ENCODE measurements around the gene PCYT1A. TPM values are rescaled to one million over a fixed set of nuclear protein-coding genes. Genes with fewer than 3 reads are reported as not detected.
"Not testable (repeated sequence)": the region's sequence is repeated elsewhere in the genome, so short reads cannot be mapped to it uniquely, and the experiment has no call there.

PCYT1A gene
- total RNA-seq, 4 donors from 2014 or later = 96.2 to 144 (median 110) TPM

- DNase-seq (ENCODE audit: low spot score in 2 of 2) = peak; percentile 72 to 96
- peak within 1 kb of the TSS; percentile 58 for H3K4me3 ChIP-seq (ENCODE audit: low read depth, poor library complexity, severe bottlenecking)
- no peak for TF ChIP-seq POLR2A (IDR thresholded peaks at IDR 0.05)
- no peak for TF ChIP-seq CTCF (IDR thresholded peaks at IDR 0.05)
- intact Hi-C loops (cut with DNase I; ENCODE audit: low total_unique reads) = no loop called here
- WGBS, 2 donors = 0 to 1% methylated on average over 22 to 51 of the region's 92 CpGs
Observed at GRCh38 chr3:196317687-196318467, 30.4 kb upstream of the PCYT1A start, which contains the start of gene DYNLT2B. TSS of gene DYNLT2B (minus strand) at chr3:196318240. CDS start at chr3:196318152, 88 bp downstream.

- 36 to 64% methylated on average over 4 to 6 of the region's 17 CpGs for WGBS, 2 donors
- DNase-seq (ENCODE audit: low spot score in 2 of 2); intact Hi-C loops (cut with DNase I; ENCODE audit: low total_unique reads): not testable (repeated sequence)
- H3K4me3 ChIP-seq (ENCODE audit: low read depth, poor library complexity, severe bottlenecking) = peak overlapping the region; percentile 58
Observed at GRCh38 chr3:196316799-196317686, 29.5 kb upstream of the PCYT1A start.

- DNase-seq (ENCODE audit: low spot score in 2 of 2) = no peak
- WGBS, 2 donors = 79 to 87% methylated on average over 1 of the region's 1 CpG
- no peak for TF ChIP-seq CTCF (IDR thresholded peaks at IDR 0.05)
- TF ChIP-seq POLR2A (IDR thresholded peaks at IDR 0.05) = no peak
- intact Hi-C loops (cut with DNase I; ENCODE audit: low total_unique reads) = no loop called here
- H3K4me3 ChIP-seq (ENCODE audit: low read depth, poor library complexity, severe bottlenecking) = no peak overlapping the region
Observed at GRCh38 chr3:196315821-196316220, 28.3 kb upstream of the PCYT1A start.

- WGBS, 2 donors = 87 to 92% methylated on average over 3 of the region's 3 CpGs
- TF ChIP-seq POLR2A (IDR thresholded peaks at IDR 0.05) = no peak
- TF ChIP-seq CTCF (IDR thresholded peaks at IDR 0.05) = no peak
- DNase-seq (ENCODE audit: low spot score in 2 of 2) = no peak
- intact Hi-C loops (cut with DNase I; ENCODE audit: low total_unique reads) = no loop called here
- no peak overlapping the region for H3K4me3 ChIP-seq (ENCODE audit: low read depth, poor library complexity, severe bottlenecking)
Observed at GRCh38 chr3:196314597-196314996, 27.1 kb upstream of the PCYT1A start.

GRCh38 chr3:196314086-196314485, 26.6 kb upstream of the PCYT1A start:
- 81 to 86% methylated on average over 7 of the region's 7 CpGs for WGBS, 2 donors
- intact Hi-C loops (cut with DNase I; ENCODE audit: low total_unique reads); H3K4me3 ChIP-seq (ENCODE audit: low read depth, poor library complexity, severe bottlenecking); DNase-seq (ENCODE audit: low spot score in 2 of 2): not testable (repeated sequence)

- intact Hi-C loops (cut with DNase I; ENCODE audit: low total_unique reads); DNase-seq (ENCODE audit: low spot score in 2 of 2); H3K4me3 ChIP-seq (ENCODE audit: low read depth, poor library complexity, severe bottlenecking): not testable (repeated sequence)
- WGBS, 2 donors = 77 to 92% methylated on average over 7 to 8 of the region's 8 CpGs
Observed at GRCh38 chr3:196302960-196303359, 15.4 kb upstream of the PCYT1A start.

GRCh38 chr3:196302551-196302950, 15.0 kb upstream of the PCYT1A start:
- DNase-seq (ENCODE audit: low spot score in 2 of 2); H3K4me3 ChIP-seq (ENCODE audit: low read depth, poor library complexity, severe bottlenecking); intact Hi-C loops (cut with DNase I; ENCODE audit: low total_unique reads): not testable (repeated sequence)
- WGBS, 2 donors = 57 to 75% methylated on average over 6 to 8 of the region's 10 CpGs

Data from lower leg skin (tissue), 4 donors.